GM19099 (cell line): ENCODE measurements around the gene HBB.

Experiments
- POLR2A ChIP-seq: IDR thresholded peaks from 3 replicates; pipeline ENCODE4 v1.6.1; 2011; ENCODE audit warnings: low read depth; ENCODE audit not compliant: insufficient read length; ENCODE audit errors: extremely low read depth

Gene HBB

GRCh38 chr11:5235364-5236095 lies 8.7 kb upstream of the HBB start:
- TF ChIP-seq POLR2A = no peak

GRCh38 chr11:5234381-5234834 lies 7.5 kb upstream of the HBB start, which contains the start of gene HBD:
TSS of gene HBD (minus strand) at chr11:5234483. CDS start at chr11:5234433, 50 bp downstream.
- no peak for TF ChIP-seq POLR2A

- no peak for TF ChIP-seq POLR2A
Observed at GRCh38 chr11:5233307-5233706, 6.4 kb upstream of the HBB start.

GRCh38 chr11:5232821-5233220 lies 6.0 kb upstream of the HBB start:
- no peak for TF ChIP-seq POLR2A

GRCh38 chr11:5232176-5232575 lies 5.3 kb upstream of the HBB start:
- no peak for TF ChIP-seq POLR2A

- no peak for TF ChIP-seq POLR2A
Observed at GRCh38 chr11:5231111-5231510, 4.2 kb upstream of the HBB start.

GRCh38 chr11:5230266-5230665 lies 3.4 kb upstream of the HBB start:
- TF ChIP-seq POLR2A = no peak

GRCh38 chr11:5229796-5230195 lies 2.9 kb upstream of the HBB start:
- no peak for TF ChIP-seq POLR2A

- no peak for TF ChIP-seq POLR2A
Observed at GRCh38 chr11:5229356-5229755, 2.5 kb upstream of the HBB start.

GRCh38 chr11:5228124-5228523 lies 1.3 kb upstream of the HBB start:
- no peak for TF ChIP-seq POLR2A

- no peak for TF ChIP-seq POLR2A
Observed at GRCh38 chr11:5227681-5228080, 810 bp upstream of the HBB start.

- no peak for TF ChIP-seq POLR2A
Observed at GRCh38 chr11:5225480-5225871, 1.4 kb downstream of the HBB start.

- TF ChIP-seq POLR2A = no peak
Observed at GRCh38 chr11:5224538-5225479, 2.1 kb downstream of the HBB start.

- no peak for TF ChIP-seq POLR2A
Observed at GRCh38 chr11:5223686-5224085, 3.2 kb downstream of the HBB start.

GRCh38 chr11:5223146-5223545 lies 3.7 kb downstream of the HBB start:
- no peak for TF ChIP-seq POLR2A

GRCh38 chr11:5210376-5210885 lies 16.4 kb downstream of the HBB start:
- TF ChIP-seq POLR2A = no peak

- TF ChIP-seq POLR2A = no peak
Observed at GRCh38 chr11:5204787-5205186, 22.1 kb downstream of the HBB start.

- TF ChIP-seq POLR2A = no peak
Observed at GRCh38 chr11:5203366-5203765, 23.5 kb downstream of the HBB start.
